K562 (cell line): ENCODE measurements around the gene CBX4. TPM values are rescaled to one million over a fixed set of nuclear protein-coding genes. Genes with fewer than 3 reads are reported as not detected.

Source experiments
- CHD7 ChIP-seq: fragments of 200-600 bp; sonication (generic); IDR thresholded peaks from one replicate; pipeline ENCODE4 v1.6.1; 2012; ENCODE audit warnings: mild to moderate bottlenecking, low read depth, low read length, inconsistent platforms
- polyA plus RNA-seq, 8 experiments: library from polyadenylated mRNA; depleted of rRNA in 4 of 8; stranded (reverse) in 5 of 8; unstranded in 3 of 8; fragments of >200 nt; fragmentation: Nextera tagmentation in 2 of 8; fragmentation: Illumina TruSeq in 1 of 8; extraction: Ambion mirVana in 2 of 8; extraction: Trizol in 1 of 8; gene quantifications; 2 replicates each; pipeline versions ENCODE4 v1.2.1 to v1.2.3, GENCODE V29; 2011 to 2014; ENCODE audit warnings: inconsistent platforms in 1 of 8, missing spikeins in 1 of 8
- total RNA-seq, 7 experiments: library from RNA; depleted of rRNA in 6 of 7; stranded (reverse); fragments of >200 nt in 6 of 7; fragmentation: Illumina TruSeq in 2 of 7; extraction: Trizol in 2 of 7; gene quantifications; 2 replicates each; pipeline versions ENCODE4 v1.2.1 to v1.2.3, GENCODE V29; 2011 to 2021; ENCODE audit warnings: low replicate concordance in 1 of 7

CBX4 gene
- total and polyA plus RNA-seq, 9 of the 15 experiments (the other 6 are each of a cell fraction or from before 2014, with no cell fraction given): 0.98 to 50.5 (median 10.0) TPM

GRCh38 chr17:79825580-79825921 is 13.7 kb downstream of the CBX4 start (continued):
- no peak for TF ChIP-seq CHD7
- TF ChIP-seq, all 486 proteins: peak for 13
